B cell (primary cell): ENCODE measurements around the gene ZBTB47. TPM values are rescaled to one million over a fixed set of nuclear protein-coding genes. Genes with fewer than 3 reads are reported as not detected.

Experiments
- ATAC-seq: fragments of 200-7000 bp; cut with Tn5 transposase; one replicate; pipeline ENCODE4 v1.10.0; 2021; ENCODE audit warnings: low read depth, mild to moderate bottlenecking, moderate number of reproducible peaks, moderate library complexity
- CTCF ChIA-PET: fragments of 350-600 bp; sonication (Branson Sonifier 250); formaldehyde crosslinking; loops from one replicate; lab custom pipeline; 2021; ENCODE audit warnings: antibody characterized with exemption, inconsistent platforms; lab: Charles Lee
- POLR2A ChIA-PET: fragments of 350-600 bp; sonication (Branson Sonifier 250); formaldehyde crosslinking; loops from one replicate; lab custom pipeline; 2021; ENCODE audit warnings: antibody characterized with exemption; lab: Charles Lee
- DNase-seq: peaks from one replicate; pipeline ENCODE4 v3.0.0; 2013
- H2AFZ ChIP-seq: 2 replicates; pipeline ENCODE4 v1.6.1; 2012; ENCODE audit warnings: mild to moderate bottlenecking, low read depth, low read length; ENCODE audit not compliant: insufficient read depth, poor library complexity, severe bottlenecking
- H3K27ac ChIP-seq, 2 donors: 1 replicate in 1 of 2; 2 replicates in 1 of 2; pipeline ENCODE4 v1.5.1; 2012 to 2013; ENCODE audit warnings: low read length in 2 of 2, mild to moderate bottlenecking in 2 of 2, moderate library complexity in 1 of 2
- H3K27me3 ChIP-seq, 4 experiments: fragments of 200-600 bp in 1 of 4; sonication (generic) in 1 of 4; replicated peaks in 1 of 4; 1 replicate in 2 of 4; 2 replicates in 2 of 4; pipeline versions ENCODE4 v1.6.1 to v1.7.0; 2013 to 2016; ENCODE audit warnings: low read length in 3 of 4, mild to moderate bottlenecking in 2 of 4, mixed read lengths in 1 of 4, moderate library complexity in 1 of 4; ENCODE audit not compliant: insufficient read depth in 4 of 4, control insufficient read depth in 3 of 4; ENCODE audit errors: control extremely low read depth in 1 of 4
- H3K36me3 ChIP-seq, 2 experiments: replicated peaks in 1 of 2; 1 replicate in 1 of 2; 2 replicates in 1 of 2; pipeline versions ENCODE4 v1.6.1 to v1.7.1; 2013; ENCODE audit warnings: low read length in 1 of 2; ENCODE audit not compliant: insufficient read depth in 2 of 2, control insufficient read depth in 1 of 2; ENCODE audit errors: control extremely low read depth in 1 of 2, extremely low read depth in 1 of 2
- H3K4me1 ChIP-seq, 2 donors: fragments of 200-600 bp in 1 of 2; sonication (generic) in 1 of 2; 1 replicate in 1 of 2; 2 replicates in 1 of 2; pipeline versions ENCODE4 v1.5.1 to v1.6.1; 2013 to 2017; ENCODE audit warnings: low read length in 2 of 2; ENCODE audit not compliant: control insufficient read depth in 2 of 2, insufficient read depth in 2 of 2
- H3K4me2 ChIP-seq: replicated peaks from 2 replicates; pipeline ENCODE3; 2012; ENCODE audit warnings: mild to moderate bottlenecking, low read depth, low read length; ENCODE audit not compliant: poor library complexity, severe bottlenecking
- H3K4me3 ChIP-seq, 5 experiments: fragments of 200-600 bp in 1 of 5; sonication (generic) in 1 of 5; 1 replicate in 3 of 5; 2 replicates in 2 of 5; pipeline versions ENCODE4 v1.5.1 to v1.7.0; 2011 to 2016; ENCODE audit warnings: low read length in 4 of 5, mild to moderate bottlenecking in 4 of 5, low read depth in 2 of 5, control low read depth in 1 of 5, moderate library complexity in 1 of 5; ENCODE audit not compliant: insufficient read depth in 1 of 5; ENCODE audit errors: control extremely low read depth in 1 of 5, extremely low read depth in 1 of 5
- H3K79me2 ChIP-seq: fragments of 200-600 bp; sonication (generic); one replicate; pipeline ENCODE4 v1.6.0; 2016; ENCODE audit warnings: low read length; ENCODE audit not compliant: control insufficient read depth, insufficient read depth
- H3K9ac ChIP-seq: fragments of 200-600 bp; sonication (generic); 2 replicates; pipeline ENCODE4 v1.6.1; 2017; ENCODE audit warnings: mild to moderate bottlenecking, low read length, moderate library complexity
- H3K9me3 ChIP-seq, 3 donors: one replicate each; pipeline versions ENCODE4 v1.6.1 to v1.7.1; 2013; ENCODE audit warnings: low read length in 2 of 3; ENCODE audit not compliant: control insufficient read depth in 2 of 3, insufficient read depth in 1 of 3; ENCODE audit errors: control extremely low read depth in 1 of 3
- H4K20me1 ChIP-seq: 2 replicates; pipeline ENCODE4 v1.6.0; 2012; ENCODE audit warnings: mild to moderate bottlenecking, low read length; ENCODE audit not compliant: insufficient read depth, control insufficient read depth, poor library complexity, severe bottlenecking
- H3K27ac Mint-ChIP-seq: one replicate; pipeline ENCODE4 v1.8.0; 2021; ENCODE audit warnings: mixed read lengths
- H3K27me3 Mint-ChIP-seq: one replicate; pipeline ENCODE4 v1.8.0; 2021; ENCODE audit warnings: mixed read lengths
- H3K4me1 Mint-ChIP-seq: one replicate; pipeline ENCODE4 v1.8.0; 2021; ENCODE audit warnings: mixed read lengths
- H3K4me3 Mint-ChIP-seq: one replicate; pipeline ENCODE4 v1.8.0; 2021; ENCODE audit warnings: mixed read lengths
- H3K9me3 Mint-ChIP-seq: one replicate; pipeline ENCODE4 v1.8.0; 2022; ENCODE audit warnings: mixed read lengths; ENCODE audit not compliant: insufficient read depth
- CTCF ChIP-seq: fragments of 200-600 bp; IDR thresholded peaks from one replicate; pipeline ENCODE4 v1.8.0; 2022; ENCODE audit warnings: antibody characterized with exemption, mild to moderate bottlenecking
- EZH2 ChIP-seq: IDR thresholded peaks from 2 replicates; pipeline ENCODE4 v1.6.1; 2012; ENCODE audit warnings: borderline replicate concordance, low read depth, mild to moderate bottlenecking, moderate library complexity, low read length; ENCODE audit not compliant: insufficient read depth, poor library complexity, severe bottlenecking
- WGBS: methylation state at CpG from one replicate; pipeline ENCODE4 v1.1.5; 2013; ENCODE audit warnings: missing lambda C conversion rate; ENCODE audit not compliant: insufficient coverage; 5-methylcytosine and 5-hydroxymethylcytosine counted together
- intact Hi-C: fragments of 100-400 bp; cut with micrococcal nuclease; formaldehyde crosslinking; loops from one replicate; pipeline ENCODE4 v1.10.0; 2022
- polyA plus RNA-seq: library from polyadenylated mRNA; depleted of rRNA; stranded (reverse); fragments of >200 nt; gene quantifications from 2 replicates; pipeline ENCODE4 v1.2.3, GENCODE V29; 2012
- total RNA-seq, 2 donors: library from RNA; stranded (reverse); fragments of 120-200 nt in 1 of 2; gene quantifications; 1 replicate in 1 of 2; 2 replicates in 1 of 2; pipeline versions ENCODE4 v1.2.3 to v1.2.4, GENCODE V29; 2013 to 2022

ZBTB47 gene
- total and polyA plus RNA-seq, 2 donors (not counting 1 experiment from before 2014, with no cell fraction given) = 0.34 to 1.6 TPM

DNA sequence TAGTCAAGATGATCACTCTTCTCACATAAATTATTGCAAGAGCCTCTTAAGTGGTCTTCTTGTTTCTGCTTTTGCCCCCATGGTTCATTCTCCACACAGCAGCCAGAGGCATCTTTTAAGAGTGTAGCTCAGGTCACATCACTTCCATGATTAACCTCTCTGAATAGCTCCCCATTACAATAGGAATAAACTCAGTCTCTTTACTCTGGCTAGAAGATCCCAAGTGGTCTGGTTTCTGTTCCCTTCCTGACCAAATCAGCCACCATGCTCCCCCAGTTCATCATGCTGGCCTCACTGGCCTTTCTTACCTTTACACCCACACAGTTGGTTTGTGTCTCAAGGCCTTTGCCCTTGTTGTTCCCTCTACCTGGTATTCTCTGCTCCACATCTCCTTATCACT is 40.9 kb downstream of the ZBTB47 start:
- DNase-seq (no peak), ATAC-seq (no peak)
- intact Hi-C loops = no loop called here
- Mint-ChIP-seq H3K27me3 (no peaks in the 10 kb centered on the region), H3K4me1 (no peaks in the 10 kb centered on the region), H3K4me3 (no peak overlapping the region), H3K9me3 (no peaks in the 10 kb centered on the region), H3K27ac (no peak overlapping the region)
- TF ChIP-seq EZH2 (no peak), CTCF (no peak)
- Histone ChIP-seq H3K9ac (no peak overlapping the region), H4K20me1 (no peaks in the 10 kb centered on the region), H3K27me3 (peaks cover 0 to 2% (median 0%) of the 10 kb centered on the region in 4 experiments), H3K4me1 (no peaks in the 10 kb centered on the region), H2AFZ (no peak overlapping the region), H3K79me2 (no peaks in the 10 kb centered on the region), H3K36me3 (no peaks in the 10 kb centered on the region), H3K4me2 (no peak overlapping the region), H3K4me3 (no peak overlapping the region), H3K27ac (no peak overlapping the region), H3K9me3 (no peaks in the 10 kb centered on the region)
- POLR2A ChIA-PET = no interaction called here
- CTCF ChIA-PET = no interaction called here

DNA sequence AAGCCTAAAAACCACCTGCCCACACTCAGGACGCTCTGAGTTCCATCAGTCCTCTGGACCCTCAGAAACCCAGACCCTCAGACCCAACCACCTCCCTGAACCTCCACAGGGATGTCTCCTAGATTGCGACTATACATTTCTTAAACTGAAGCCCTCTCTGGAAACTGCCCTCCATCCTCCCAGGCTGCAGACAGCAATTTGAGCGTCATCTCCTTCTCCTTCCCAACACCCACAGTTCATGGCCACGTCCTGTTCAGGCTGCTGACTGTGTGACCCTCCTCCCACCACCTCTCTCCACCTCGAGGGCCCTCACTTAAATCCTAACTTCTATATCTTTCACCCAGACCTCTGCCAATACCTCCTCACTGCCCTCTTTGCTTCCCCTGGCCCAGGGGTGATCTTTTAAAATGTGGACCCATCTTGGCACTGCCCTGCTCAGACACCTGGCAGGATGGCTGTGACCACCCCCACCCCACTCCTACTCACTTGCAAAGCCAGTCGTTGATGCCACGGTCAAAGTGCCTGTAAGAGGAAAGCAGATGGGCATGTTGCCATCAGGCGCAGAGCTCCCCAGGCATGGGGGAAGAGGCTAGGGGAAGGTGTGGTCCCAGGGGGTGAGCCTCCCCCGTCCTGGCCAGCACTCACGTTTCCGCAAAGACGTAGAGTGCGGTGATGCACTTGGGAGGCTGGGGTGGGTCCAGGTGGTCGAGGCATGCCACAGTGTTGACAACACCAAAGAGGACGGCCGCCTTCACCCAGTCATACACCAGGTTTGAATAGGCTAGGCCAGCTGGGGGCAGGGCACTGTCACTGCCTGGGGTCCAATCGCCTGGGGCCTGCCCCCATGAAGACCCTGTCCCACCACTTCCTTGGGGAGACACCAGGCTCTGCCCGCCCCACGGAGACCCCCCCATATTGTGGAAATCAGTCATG is 43.1 kb downstream of the ZBTB47 start:
- no peaks in the 10 kb centered on the region for H3K79me2 ChIP-seq
- whole genome bisulfite sequencing = 74% methylated on average over 13 of the region's 19 CpGs
- no peak overlapping the region for H3K4me3 ChIP-seq
- Mint-ChIP-seq H3K27me3 (peaks cover 4% of the 10 kb centered on the region), H3K27ac (no peak overlapping the region), H3K9me3 (no peaks in the 10 kb centered on the region), H3K4me3 (no peak overlapping the region), H3K4me1 (no peaks in the 10 kb centered on the region)
- H3K9ac ChIP-seq = no peak overlapping the region
- intact Hi-C loops = no loop called here
- peaks cover 0 to 6% (median 0%) of the 10 kb centered on the region in 3 donors for H3K9me3 ChIP-seq
- DNase-seq (no peak), ATAC-seq (no peak)
- H3K36me3 ChIP-seq = no peaks in the 10 kb centered on the region
- no peaks in the 10 kb centered on the region for H4K20me1 ChIP-seq
- H3K27me3 ChIP-seq = peaks cover 0 to 5% (median 0%) of the 10 kb centered on the region in 4 experiments
- H3K4me1 ChIP-seq = no peaks in the 10 kb centered on the region
- H3K27ac ChIP-seq = no peak overlapping the region
- H3K4me2 ChIP-seq = no peak overlapping the region
- CTCF ChIA-PET = interaction anchor here (1.4 kb wide), 1 partner anchor 12 kb away, joined by 4 read pairs; no protein-coding TSS in a partner anchor
- no peak overlapping the region for H2AFZ ChIP-seq
- TF ChIP-seq CTCF (no peak), EZH2 (no peak)
- POLR2A ChIA-PET = no interaction called here
